ENCODE results near the gene CYP2R1. TPM values are rescaled to one million over a fixed set of nuclear protein-coding genes. Genes with fewer than 3 reads are reported as not detected.

CYP2R1 gene
- total and polyA plus RNA-seq, 2 of the 13 experiments (the other 11 are each of a cell fraction or from before 2014, with no cell fraction given): 0.59 to 0.60 TPM

DNA sequence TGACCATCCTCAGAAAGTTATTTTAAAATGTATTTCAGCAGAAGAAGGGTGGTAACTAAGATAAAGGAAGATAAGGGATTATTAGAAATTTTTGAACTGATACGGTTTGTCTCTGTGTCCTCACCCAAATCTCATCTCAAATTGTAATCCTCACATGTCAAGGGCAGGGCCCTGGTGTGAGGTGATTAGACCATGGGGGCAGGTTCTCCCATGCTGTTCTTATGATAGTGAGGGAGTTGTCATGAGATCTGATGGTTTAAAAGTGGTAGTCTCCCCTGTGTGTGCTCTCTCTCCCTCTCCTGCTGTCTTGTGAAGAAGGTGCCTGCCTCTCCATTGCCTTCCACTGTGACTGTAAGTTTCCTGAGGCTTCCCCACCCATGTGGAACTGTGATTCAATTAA, 36.1 kb downstream of the CYP2R1 start:
- CTCF ChIA-PET (ENCODE audit: low intra/inter-chr PET ratio, low total read pairs): no interaction called here

DNA sequence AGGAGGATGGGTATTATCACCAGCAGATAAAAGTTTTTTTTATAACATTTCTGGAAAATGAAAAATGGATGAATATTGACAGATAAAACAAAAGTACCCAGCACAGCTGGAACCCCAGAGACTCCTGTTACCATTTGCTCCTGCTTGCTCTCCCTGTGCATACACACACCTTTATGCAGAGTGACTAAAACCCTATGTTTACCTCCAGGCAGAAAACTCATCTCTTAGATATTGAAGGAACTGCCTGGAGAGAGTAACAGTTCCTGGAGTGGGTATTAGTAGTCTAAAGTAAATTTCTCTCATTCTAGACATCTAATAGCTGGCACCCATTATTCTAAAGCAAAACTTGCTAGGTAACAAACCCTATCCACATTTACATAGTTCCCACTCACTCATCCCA, 38.0 kb downstream of the CYP2R1 start:
- in situ Hi-C loops (cut with HindIII; ENCODE audit: extremely low pct_ligation_motif_present, low pct_unique_long_range_greater_than_20kb): no loop called here
- Histone ChIP-seq H2AFZ (ENCODE audit: low read length) (no peak overlapping the region), H3K4me2 (ENCODE audit: low read depth, low read length) (no peak overlapping the region), H3K9ac (ENCODE audit: insufficient read depth, low read depth, low read length) (no peak overlapping the region), H3K4me3 (replicated peaks in 1 of 3; ENCODE audit: insufficient read depth in 1 of 3, low read depth in 2 of 3, low read length in 3 of 3) (no peak overlapping the region), H3K9me3 (ENCODE audit: low read length) (no peaks in the 10 kb centered on the region), H3K27ac (ENCODE audit: extremely low read length, insufficient read depth, low read length) (no peak overlapping the region), H3K79me2 (ENCODE audit: insufficient read depth, low read length) (no peaks in the 10 kb centered on the region), H4K20me1 (ENCODE audit: insufficient read depth, low read length) (no peaks in the 10 kb centered on the region), H3K36me3 (replicated peaks in 1 of 2; ENCODE audit: control insufficient read depth in 1 of 2, insufficient read depth in 2 of 2, low read length in 2 of 2) (0 out of 5 replicates have a peak, but pooled peaks cover 0 to 3% of the 10 kb centered on the region in 2 experiments), H3K4me1 (ENCODE audit: insufficient read depth, low read length) (no peaks in the 10 kb centered on the region), H3K27me3 (ENCODE audit: control insufficient read depth in 1 of 2, insufficient read depth in 2 of 2, low read length in 2 of 2) (no peaks in the 10 kb centered on the region)
- ChIA-PET CTCF (ENCODE audit: low intra/inter-chr PET ratio, low total read pairs) (no interaction called here), POLR2A (no interaction called here)
- intact Hi-C loops (cut with micrococcal nuclease; ENCODE audit: unreplicated experiment): no loop called here
- no peak for DNase-seq (ENCODE audit: low spot score)
- no peak for FAIRE-seq
- BruUV-seq (replicated peaks): no TSS peak
- no peak for ATAC-seq
- no peak for TF ChIP-seq DNMT1 (CRISPR knock-in tag; IDR thresholded peaks at IDR 0.05)
- TF ChIP-seq SRSF4 (IDR thresholded peaks at IDR 0.05; ENCODE audit: low read depth, low read length, poor library complexity, severe bottlenecking): no peak
- no peak for TF ChIP-seq ONECUT2 (CRISPR knock-in tag; IDR thresholded peaks at IDR 0.05)
- no peak for TF ChIP-seq SP1 (IDR thresholded peaks at IDR 0.05)
- no peak for TF ChIP-seq SP1 (CRISPR knock-in tag; IDR thresholded peaks at IDR 0.05)
- no peak for TF ChIP-seq ZNF24 (IDR thresholded peaks at IDR 0.05)
- TF ChIP-seq SKI (IDR thresholded peaks at IDR 0.05; ENCODE audit: partially characterized antibody): no peak
- TF ChIP-seq, protein P1, sequence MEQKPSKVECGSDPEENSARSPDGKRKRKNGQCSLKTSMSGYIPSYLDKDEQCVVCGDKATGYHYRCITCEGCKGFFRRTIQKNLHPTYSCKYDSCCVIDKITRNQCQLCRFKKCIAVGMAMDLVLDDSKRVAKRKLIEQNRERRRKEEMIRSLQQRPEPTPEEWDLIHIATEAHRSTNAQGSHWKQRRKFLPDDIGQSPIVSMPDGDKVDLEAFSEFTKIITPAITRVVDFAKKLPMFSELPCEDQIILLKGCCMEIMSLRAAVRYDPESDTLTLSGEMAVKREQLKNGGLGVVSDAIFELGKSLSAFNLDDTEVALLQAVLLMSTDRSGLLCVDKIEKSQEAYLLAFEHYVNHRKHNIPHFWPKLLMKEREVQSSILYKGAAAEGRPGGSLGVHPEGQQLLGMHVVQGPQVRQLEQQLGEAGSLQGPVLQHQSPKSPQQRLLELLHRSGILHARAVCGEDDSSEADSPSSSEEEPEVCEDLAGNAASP (CRISPR knock-in tag; IDR thresholded peaks at IDR 0.05; ENCODE audit: borderline replicate concordance): no peak
- no peak for TF ChIP-seq ZNF235 (CRISPR knock-in tag; IDR thresholded peaks at IDR 0.05; ENCODE audit: borderline replicate concordance)
- no peak for TF ChIP-seq ZIK1 (CRISPR knock-in tag; IDR thresholded peaks at IDR 0.05; ENCODE audit: borderline replicate concordance, low read depth)
- TF ChIP-seq MBNL3 (CRISPR knock-in tag; conservative IDR thresholded peaks at IDR 0.05): no peak
- TF ChIP-seq, protein P2, sequence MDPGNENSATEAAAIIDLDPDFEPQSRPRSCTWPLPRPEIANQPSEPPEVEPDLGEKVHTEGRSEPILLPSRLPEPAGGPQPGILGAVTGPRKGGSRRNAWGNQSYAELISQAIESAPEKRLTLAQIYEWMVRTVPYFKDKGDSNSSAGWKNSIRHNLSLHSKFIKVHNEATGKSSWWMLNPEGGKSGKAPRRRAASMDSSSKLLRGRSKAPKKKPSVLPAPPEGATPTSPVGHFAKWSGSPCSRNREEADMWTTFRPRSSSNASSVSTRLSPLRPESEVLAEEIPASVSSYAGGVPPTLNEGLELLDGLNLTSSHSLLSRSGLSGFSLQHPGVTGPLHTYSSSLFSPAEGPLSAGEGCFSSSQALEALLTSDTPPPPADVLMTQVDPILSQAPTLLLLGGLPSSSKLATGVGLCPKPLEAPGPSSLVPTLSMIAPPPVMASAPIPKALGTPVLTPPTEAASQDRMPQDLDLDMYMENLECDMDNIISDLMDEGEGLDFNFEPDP (CRISPR knock-in tag; conservative IDR thresholded peaks at IDR 0.05): no peak
- TF ChIP-seq ZNF605 (CRISPR knock-in tag; IDR thresholded peaks at IDR 0.05): no peak
- TF ChIP-seq ETV6 (CRISPR knock-in tag; conservative IDR thresholded peaks at IDR 0.05): no peak

More for the DNA sequence above, 36.1 kb downstream of the CYP2R1 start:
- WGBS (ENCODE audit: low lambda C conversion rate): 95% methylated on average over 1 of the region's 1 CpG
- in situ Hi-C loops (cut with HindIII; ENCODE audit: extremely low pct_ligation_motif_present, low pct_unique_long_range_greater_than_20kb): no loop called here
- no TSS peak for BruUV-seq (replicated peaks)
- H3K4me2 ChIP-seq (ENCODE audit: low read depth, low read length): no peak overlapping the region
- H2AFZ ChIP-seq (ENCODE audit: low read length): no peak overlapping the region
- DNase-seq (ENCODE audit: low spot score): no peak
- intact Hi-C loops (cut with micrococcal nuclease; ENCODE audit: unreplicated experiment): no loop called here
- no peak overlapping the region for H3K9ac ChIP-seq (ENCODE audit: insufficient read depth, low read depth, low read length)
- H3K27ac ChIP-seq (ENCODE audit: extremely low read length, insufficient read depth, low read length): no peak overlapping the region
- no peak for FAIRE-seq
- H3K9me3 ChIP-seq (ENCODE audit: low read length): no peaks in the 10 kb centered on the region
- H4K20me1 ChIP-seq (ENCODE audit: insufficient read depth, low read length): no peaks in the 10 kb centered on the region
- 0 out of 5 replicates have a peak, but pooled peaks cover 1 to 3% of the 10 kb centered on the region in 2 experiments for H3K36me3 ChIP-seq (replicated peaks in 1 of 2; ENCODE audit: control insufficient read depth in 1 of 2, insufficient read depth in 2 of 2, low read length in 2 of 2)
- ATAC-seq: no peak
- H3K27me3 ChIP-seq (ENCODE audit: control insufficient read depth in 1 of 2, insufficient read depth in 2 of 2, low read length in 2 of 2): no peaks in the 10 kb centered on the region
- H3K4me3 ChIP-seq (replicated peaks in 1 of 3; ENCODE audit: insufficient read depth in 1 of 3, low read depth in 2 of 3, low read length in 3 of 3): no peak overlapping the region
- no peaks in the 10 kb centered on the region for H3K79me2 ChIP-seq (ENCODE audit: insufficient read depth, low read length)
- POLR2A ChIA-PET: no interaction called here
- H3K4me1 ChIP-seq (ENCODE audit: insufficient read depth, low read length): peaks cover under 1% of the 10 kb centered on the region
- TF ChIP-seq, protein P3, sequence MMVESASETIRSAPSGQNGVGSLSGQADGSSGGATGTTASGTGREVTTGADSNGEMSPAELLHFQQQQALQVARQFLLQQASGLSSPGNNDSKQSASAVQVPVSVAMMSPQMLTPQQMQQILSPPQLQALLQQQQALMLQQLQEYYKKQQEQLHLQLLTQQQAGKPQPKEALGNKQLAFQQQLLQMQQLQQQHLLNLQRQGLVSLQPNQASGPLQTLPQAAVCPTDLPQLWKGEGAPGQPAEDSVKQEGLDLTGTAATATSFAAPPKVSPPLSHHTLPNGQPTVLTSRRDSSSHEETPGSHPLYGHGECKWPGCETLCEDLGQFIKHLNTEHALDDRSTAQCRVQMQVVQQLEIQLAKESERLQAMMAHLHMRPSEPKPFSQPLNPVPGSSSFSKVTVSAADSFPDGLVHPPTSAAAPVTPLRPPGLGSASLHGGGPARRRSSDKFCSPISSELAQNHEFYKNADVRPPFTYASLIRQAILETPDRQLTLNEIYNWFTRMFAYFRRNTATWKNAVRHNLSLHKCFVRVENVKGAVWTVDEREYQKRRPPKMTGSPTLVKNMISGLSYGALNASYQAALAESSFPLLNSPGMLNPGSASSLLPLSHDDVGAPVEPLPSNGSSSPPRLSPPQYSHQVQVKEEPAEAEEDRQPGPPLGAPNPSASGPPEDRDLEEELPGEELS (CRISPR knock-in tag; IDR thresholded peaks at IDR 0.05): no peak

Data from HepG2 (cell line).